Suprapubic skin (tissue), 3 donors: ENCODE measurements around the gene SPSB4.

Source experiments
- CTCF ChIP-seq, 2 donors: fragments of 200-600 bp in 1 of 2; fragments of 450-650 bp in 1 of 2; sonication (generic) in 1 of 2; IDR thresholded peaks; one replicate each; pipeline ENCODE4 v1.5.1; 2016 to 2019; ENCODE audit warnings: antibody characterized with exemption in 2 of 2, mild to moderate bottlenecking in 1 of 2, moderate library complexity in 1 of 2
- POLR2AphosphoS5 ChIP-seq, 3 donors: sonication (generic); formaldehyde crosslinking; IDR thresholded peaks; one replicate each; pipeline ENCODE4 v1.6.1; 2017; ENCODE audit warnings: antibody characterized with exemption in 3 of 3

- TF ChIP-seq CTCF (IDR thresholded peaks at IDR 0.05) (no peak), POLR2AphosphoS5 (IDR thresholded peaks at IDR 0.05) (no peak)
Measured at GRCh38 chr3:141106842-141107241, 55.7 kb downstream of the SPSB4 start.
